ENCODE results near the gene RMC1. TPM values are rescaled to one million over a fixed set of nuclear protein-coding genes. Genes with fewer than 3 reads are reported as not detected.
A peak's percentile ranks its signal among the peaks of the same experiment; 100 is the strongest.
"Not testable (repeated sequence)": the region's sequence is repeated elsewhere in the genome, so short reads cannot be mapped to it uniquely, and the experiment has no call there.

RMC1 gene
- total and polyA plus RNA-seq, 7 donors = 11.8 to 38.1 (median 19.8) TPM

DNA sequence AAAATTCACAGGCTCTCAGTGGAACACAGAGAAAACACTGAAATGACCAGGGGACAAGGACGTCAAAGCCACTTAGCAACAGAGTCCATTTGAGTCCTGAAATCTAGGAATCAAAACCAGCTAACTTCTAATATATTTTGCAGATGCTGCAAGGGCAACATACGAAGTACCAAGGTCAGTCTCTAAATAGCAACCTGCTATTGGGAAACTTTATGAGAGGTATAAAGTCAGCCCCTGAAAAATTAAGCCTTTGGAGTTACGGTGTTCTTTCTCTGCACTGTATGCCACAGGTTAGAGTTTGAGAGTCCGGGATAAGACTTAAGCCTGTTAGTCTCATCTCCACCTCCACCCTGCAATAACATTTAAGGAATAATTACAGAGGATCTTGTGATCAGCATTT, 69.7 kb downstream of the RMC1 start:
- peaks cover 0 to 58% (median 7%) of the 10 kb centered on the region in 4 donors for H3K36me3 ChIP-seq

DNA sequence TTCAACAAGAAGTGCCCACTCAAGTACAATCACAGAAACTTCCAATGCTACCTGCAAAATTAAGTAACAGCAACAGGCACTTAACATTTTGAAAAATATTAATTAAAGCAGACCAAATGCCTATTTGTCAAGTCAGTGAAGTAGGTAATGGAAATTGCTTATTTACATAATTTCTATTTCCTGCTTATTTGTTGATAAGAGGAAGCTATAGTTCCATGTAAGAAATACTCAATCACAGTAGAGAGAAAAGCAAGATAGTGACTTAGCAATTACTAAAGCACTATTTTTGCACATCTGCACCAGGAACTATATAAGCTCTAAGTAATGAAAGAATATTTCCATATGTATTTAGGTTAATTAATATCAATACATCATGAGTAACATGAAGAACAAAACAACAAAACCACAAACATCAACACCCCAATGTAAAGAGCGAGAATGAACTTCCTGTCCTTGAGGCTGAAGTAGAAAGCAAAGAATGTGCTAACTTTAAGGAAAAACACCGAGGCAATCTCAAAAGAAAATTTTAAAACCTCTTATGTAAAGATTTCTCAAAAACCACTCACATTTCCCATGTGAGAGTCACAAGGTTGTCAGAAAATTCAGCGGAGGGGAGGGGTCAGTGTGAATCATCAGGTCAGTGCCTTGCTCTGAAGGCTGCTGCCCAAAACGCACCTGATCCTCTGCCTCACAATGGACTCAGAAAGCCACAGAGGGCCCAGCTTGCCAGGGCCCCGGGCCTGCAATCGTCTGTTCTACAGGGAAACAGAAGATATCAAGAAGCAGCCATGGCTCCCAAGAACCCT, 70.5 kb downstream of the RMC1 start:
- TF ChIP-seq POLR2AphosphoS5 (IDR thresholded peaks at IDR 0.05) (no peak), EP300 (IDR thresholded peaks at IDR 0.05) (no peak), POLR2A (IDR thresholded peaks at IDR 0.05) (no peak)
- TF ChIP-seq, protein P1, sequence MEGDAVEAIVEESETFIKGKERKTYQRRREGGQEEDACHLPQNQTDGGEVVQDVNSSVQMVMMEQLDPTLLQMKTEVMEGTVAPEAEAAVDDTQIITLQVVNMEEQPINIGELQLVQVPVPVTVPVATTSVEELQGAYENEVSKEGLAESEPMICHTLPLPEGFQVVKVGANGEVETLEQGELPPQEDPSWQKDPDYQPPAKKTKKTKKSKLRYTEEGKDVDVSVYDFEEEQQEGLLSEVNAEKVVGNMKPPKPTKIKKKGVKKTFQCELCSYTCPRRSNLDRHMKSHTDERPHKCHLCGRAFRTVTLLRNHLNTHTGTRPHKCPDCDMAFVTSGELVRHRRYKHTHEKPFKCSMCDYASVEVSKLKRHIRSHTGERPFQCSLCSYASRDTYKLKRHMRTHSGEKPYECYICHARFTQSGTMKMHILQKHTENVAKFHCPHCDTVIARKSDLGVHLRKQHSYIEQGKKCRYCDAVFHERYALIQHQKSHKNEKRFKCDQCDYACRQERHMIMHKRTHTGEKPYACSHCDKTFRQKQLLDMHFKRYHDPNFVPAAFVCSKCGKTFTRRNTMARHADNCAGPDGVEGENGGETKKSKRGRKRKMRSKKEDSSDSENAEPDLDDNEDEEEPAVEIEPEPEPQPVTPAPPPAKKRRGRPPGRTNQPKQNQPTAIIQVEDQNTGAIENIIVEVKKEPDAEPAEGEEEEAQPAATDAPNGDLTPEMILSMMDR (IDR thresholded peaks at IDR 0.05) = no peak
- Histone ChIP-seq H3K27me3 (no peaks in the 10 kb centered on the region), H3K9me3 (no peaks in the 10 kb centered on the region), H3K27ac (peak overlapping the region in 1 of 4 donors; percentile 4), H3K4me1 (peaks cover 0 to 18% (median 6%) of the 10 kb centered on the region in 4 donors), H3K36me3 (peaks cover 0 to 49% (median 3%) of the 10 kb centered on the region in 4 donors), H3K4me3 (no peak overlapping the region)
- 55 to 73% methylated on average over 6 of the region's 6 CpGs for WGBS, 2 donors
- no peak for DNase-seq
- intact Hi-C loops (cut with DNase I) = no loop called here

More for the DNA sequence above, 69.7 kb downstream of the RMC1 start:
- TF ChIP-seq, protein P1 (IDR thresholded peaks at IDR 0.05) = no peak
- intact Hi-C loops (cut with DNase I) = no loop called here
- H3K27ac ChIP-seq = no peak overlapping the region
- no peak overlapping the region for H3K4me3 ChIP-seq
- 91 to 96% methylated on average over 4 of the region's 4 CpGs for WGBS, 2 donors
- no peaks in the 10 kb centered on the region for H3K9me3 ChIP-seq
- no peaks in the 10 kb centered on the region for H3K27me3 ChIP-seq
- no peak for DNase-seq
- H3K4me1 ChIP-seq = peaks cover 0 to 15% (median 6%) of the 10 kb centered on the region in 4 donors

DNA sequence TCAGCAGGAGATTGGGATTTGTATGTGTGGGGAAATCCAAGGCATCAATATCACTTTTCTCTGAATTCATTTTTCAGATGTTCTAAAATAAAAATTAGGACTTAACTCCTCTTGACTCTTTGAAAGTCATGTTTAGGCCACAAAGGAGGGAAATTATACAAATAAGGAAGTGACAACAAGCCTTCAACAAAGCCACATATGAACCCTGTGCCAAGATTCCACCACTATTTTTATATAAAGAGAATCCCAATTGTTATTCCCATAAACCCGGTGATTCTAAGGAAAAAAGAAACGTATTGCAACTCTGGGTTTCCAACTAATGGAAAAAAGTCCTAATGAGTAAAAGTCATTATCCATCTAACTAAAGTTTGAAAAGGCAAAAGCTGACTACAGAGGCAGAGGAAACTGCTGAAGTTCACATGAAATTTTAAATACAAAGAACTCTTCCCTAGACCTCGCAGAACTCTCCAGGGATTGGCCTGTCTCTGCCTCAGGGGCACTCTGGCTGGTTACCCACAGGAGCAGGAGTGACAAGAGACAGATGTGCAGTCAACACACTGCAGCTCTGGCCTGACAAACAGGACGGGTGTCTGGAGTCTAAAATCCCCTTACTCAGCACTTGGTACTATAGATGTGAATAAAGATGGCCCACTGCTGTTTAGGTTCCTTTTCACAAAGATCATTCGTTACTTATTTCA, 71.4 kb downstream of the RMC1 start:
- Histone ChIP-seq H3K36me3 (peaks cover 0 to 42% (median 3%) of the 10 kb centered on the region in 4 donors), H3K27me3 (no peaks in the 10 kb centered on the region), H3K9me3 (no peaks in the 10 kb centered on the region), H3K27ac (peak overlapping the region in 1 of 4 donors; percentile 4), H3K4me3 (no peak overlapping the region), H3K4me1 (peaks cover 0 to 22% (median 6%) of the 10 kb centered on the region in 4 donors)
- 68 to 82% methylated on average over 5 of the region's 5 CpGs for WGBS, 2 donors
- no peak for TF ChIP-seq POLR2AphosphoS5 (IDR thresholded peaks at IDR 0.05)
- TF ChIP-seq EP300 (IDR thresholded peaks at IDR 0.05) = no peak
- TF ChIP-seq, protein P1 (IDR thresholded peaks at IDR 0.05) = no peak
- intact Hi-C loops (cut with DNase I) = no loop called here
- no peak for DNase-seq

DNA sequence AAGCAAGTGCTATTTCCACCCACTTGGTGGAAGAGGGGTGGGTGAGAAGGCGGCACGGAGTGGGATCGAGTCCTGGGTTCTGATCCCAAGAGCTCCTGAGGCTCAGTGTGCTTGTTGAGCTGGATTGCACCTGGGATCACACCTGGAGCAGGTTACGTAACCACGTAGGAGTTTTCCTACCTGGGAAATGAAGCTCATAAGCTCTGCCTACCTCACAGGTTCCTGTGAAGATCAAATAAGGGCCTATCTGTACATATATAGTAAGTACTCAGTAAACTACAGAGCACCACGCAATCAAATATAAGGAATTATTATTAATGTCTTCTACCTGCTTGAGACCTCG, 72.0 kb downstream of the RMC1 start:
- peaks cover 0 to 22% (median 8%) of the 10 kb centered on the region in 4 donors for H3K4me1 ChIP-seq
- H3K27me3 ChIP-seq = no peaks in the 10 kb centered on the region
- no peaks in the 10 kb centered on the region for H3K9me3 ChIP-seq
- H3K27ac ChIP-seq = no peak overlapping the region
- no peak overlapping the region for H3K4me3 ChIP-seq
- WGBS, 2 donors = 96 to 97% methylated on average over 7 of the region's 7 CpGs
- TF ChIP-seq EP300 (IDR thresholded peaks at IDR 0.05) = no peak
- TF ChIP-seq POLR2A (IDR thresholded peaks at IDR 0.05) = no peak
- TF ChIP-seq, protein P1 (IDR thresholded peaks at IDR 0.05) = no peak
- no peak for TF ChIP-seq POLR2AphosphoS5 (IDR thresholded peaks at IDR 0.05)
- intact Hi-C loops (cut with DNase I) = no loop called here
- DNase-seq = no peak
- H3K36me3 ChIP-seq = peaks cover 0 to 37% (median 3%) of the 10 kb centered on the region in 4 donors

DNA sequence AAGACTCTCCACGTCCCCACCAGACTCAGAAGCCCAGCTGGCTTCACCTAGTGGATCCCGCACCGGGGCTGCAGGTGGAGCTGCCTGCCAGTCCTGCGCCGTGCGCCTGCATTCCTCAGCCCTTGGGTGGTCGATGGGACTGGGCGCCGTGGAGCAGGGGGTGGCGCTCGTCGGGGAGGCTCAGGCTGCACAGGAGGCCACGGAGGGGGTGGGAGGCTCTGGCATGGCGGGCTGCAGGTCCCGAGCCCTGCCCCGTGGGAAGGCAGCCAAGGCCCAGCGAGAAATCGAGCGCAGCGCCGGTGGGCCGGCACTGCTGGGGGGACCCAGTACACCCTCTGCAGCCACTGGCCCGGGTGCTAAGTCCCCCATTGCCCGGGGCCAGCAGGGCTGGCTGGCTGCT, 74.2 kb downstream of the RMC1 start:
- H3K9me3 ChIP-seq; intact Hi-C loops (cut with DNase I); H3K27me3 ChIP-seq; H3K4me3 ChIP-seq; DNase-seq; H3K27ac ChIP-seq: not testable (repeated sequence)
- WGBS, 2 donors = 97 to 98% methylated on average over 23 of the region's 24 CpGs
- H3K4me1 ChIP-seq = peaks cover 0 to 22% (median 8%) of the 10 kb centered on the region in 4 donors
- peaks cover 0 to 16% (median 0%) of the 10 kb centered on the region in 4 donors for H3K36me3 ChIP-seq

Data from sigmoid colon (tissue), 7 donors.